Loucy (cell line): Measurements from ENCODE around the gene COLQ.
"Not testable (repeated sequence)": the region's sequence is repeated elsewhere in the genome, so short reads cannot be mapped to it uniquely, and the experiment has no call there.

ENCODE experiments used
- H2AFZ ChIP-seq: fragments of 200-600 bp; sonication (generic); 2 replicates; pipeline ENCODE4 v1.6.0; 2016; ENCODE audit warnings: antibody characterized with exemption, mild to moderate bottlenecking, low read length, moderate library complexity
- H3F3A ChIP-seq: fragments of 200-600 bp; 2 replicates; pipeline ENCODE4 v1.6.0; 2016; ENCODE audit warnings: antibody characterized with exemption, low read depth, mild to moderate bottlenecking
- H3K27me3 ChIP-seq: fragments of 200-600 bp; sonication (generic); 2 replicates; pipeline ENCODE4 v1.6.1; 2014; ENCODE audit warnings: low read length, mild to moderate bottlenecking; ENCODE audit not compliant: insufficient read depth, poor library complexity, severe bottlenecking
- H3K36me3 ChIP-seq: fragments of 200-600 bp; sonication (generic); 2 replicates; pipeline ENCODE4 v1.6.1; 2016; ENCODE audit warnings: low read length; ENCODE audit not compliant: insufficient read depth
- H3K4me1 ChIP-seq: fragments of 200-600 bp; sonication (generic); 2 replicates; pipeline ENCODE4 v1.5.1; 2014; ENCODE audit warnings: low read length, mild to moderate bottlenecking; ENCODE audit not compliant: insufficient read depth, poor library complexity, severe bottlenecking
- H3K4me2 ChIP-seq: fragments of 200-600 bp; sonication (generic); 2 replicates; pipeline ENCODE4 v1.6.0; 2014; ENCODE audit warnings: antibody characterized with exemption, low read length, low read depth, mild to moderate bottlenecking; ENCODE audit not compliant: poor library complexity, severe bottlenecking
- H3K4me3 ChIP-seq: fragments of 200-600 bp; sonication (generic); 2 replicates; pipeline ENCODE4 v1.5.1; 2014; ENCODE audit warnings: low read length, mild to moderate bottlenecking, mixed read lengths; ENCODE audit not compliant: poor library complexity, severe bottlenecking
- H3K79me2 ChIP-seq: fragments of 200-600 bp; sonication (generic); 2 replicates; pipeline ENCODE4 v1.6.1; 2014; ENCODE audit warnings: low read length; ENCODE audit not compliant: insufficient read depth
- H3K9ac ChIP-seq: fragments of 200-600 bp; sonication (generic); 2 replicates; pipeline ENCODE4 v1.6.0; 2014; ENCODE audit warnings: mild to moderate bottlenecking, low read depth, low read length, moderate library complexity; ENCODE audit not compliant: poor library complexity, severe bottlenecking
- H3K9me2 ChIP-seq: fragments of 200-600 bp; sonication (generic); replicated peaks from 2 replicates; pipeline ENCODE4 v1.6.1; 2016; ENCODE audit warnings: low read depth, low read length, mixed read lengths
- H3K9me3 ChIP-seq: fragments of 200-600 bp; sonication (generic); 2 replicates; pipeline ENCODE4 v1.6.1; 2014; ENCODE audit warnings: mild to moderate bottlenecking, antibody characterized with exemption, low read length, low read depth; ENCODE audit not compliant: insufficient read depth
- H4K20me1 ChIP-seq: fragments of 200-600 bp; sonication (generic); 2 replicates; pipeline ENCODE4 v1.6.0; 2014; ENCODE audit warnings: antibody characterized with exemption, low read length, mild to moderate bottlenecking; ENCODE audit not compliant: insufficient read depth, poor library complexity, severe bottlenecking
- EZH2phosphoT487 ChIP-seq: fragments of 200-600 bp; IDR thresholded peaks from 2 replicates; pipeline ENCODE4 v1.6.1; 2018; ENCODE audit warnings: antibody characterized with exemption, mild to moderate bottlenecking, moderate library complexity, borderline replicate concordance
- TF ChIP-seq, protein P1 (sequence below): fragments of 200-600 bp; sonication (generic); conservative IDR thresholded peaks from 2 replicates; pipeline ENCODE4 v1.5.1; 2014; ENCODE audit warnings: mild to moderate bottlenecking, antibody characterized with exemption, low read length

Gene COLQ

DNA sequence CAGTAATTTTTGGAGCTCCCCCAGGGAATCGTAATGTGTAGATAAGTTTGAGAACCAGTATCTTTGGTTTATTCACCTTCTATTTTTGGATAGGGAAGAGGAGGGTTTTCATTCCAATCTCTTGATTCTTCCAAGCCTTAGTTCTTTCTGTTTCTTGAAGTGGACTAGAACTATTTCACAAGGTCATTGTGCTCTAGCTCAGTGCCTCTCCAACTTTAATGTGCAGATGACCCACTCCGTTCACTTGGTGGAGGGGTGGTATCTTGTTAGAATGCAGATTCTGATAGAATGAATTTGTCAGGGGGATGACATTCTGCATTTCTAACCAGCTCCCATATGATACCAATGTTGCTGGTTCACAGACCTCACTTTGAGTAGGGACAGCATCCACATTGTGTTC lies 35.5 kb downstream of the COLQ start:
- Histone ChIP-seq H3K36me3 (no peaks in the 10 kb centered on the region), H3K4me1 (no peaks in the 10 kb centered on the region), H3K27me3 (no peaks in the 10 kb centered on the region), H4K20me1 (no peaks in the 10 kb centered on the region), H3K4me2 (no peak overlapping the region), H3K9me2 (no peaks in the 10 kb centered on the region), H3K79me2 (no peaks in the 10 kb centered on the region), H3K9me3 (no peaks in the 10 kb centered on the region), H3F3A (no peaks in the 10 kb centered on the region), H2AFZ (no peak overlapping the region), H3K9ac (no peak overlapping the region), H3K4me3 (no peak overlapping the region)
- TF ChIP-seq, protein P1, sequence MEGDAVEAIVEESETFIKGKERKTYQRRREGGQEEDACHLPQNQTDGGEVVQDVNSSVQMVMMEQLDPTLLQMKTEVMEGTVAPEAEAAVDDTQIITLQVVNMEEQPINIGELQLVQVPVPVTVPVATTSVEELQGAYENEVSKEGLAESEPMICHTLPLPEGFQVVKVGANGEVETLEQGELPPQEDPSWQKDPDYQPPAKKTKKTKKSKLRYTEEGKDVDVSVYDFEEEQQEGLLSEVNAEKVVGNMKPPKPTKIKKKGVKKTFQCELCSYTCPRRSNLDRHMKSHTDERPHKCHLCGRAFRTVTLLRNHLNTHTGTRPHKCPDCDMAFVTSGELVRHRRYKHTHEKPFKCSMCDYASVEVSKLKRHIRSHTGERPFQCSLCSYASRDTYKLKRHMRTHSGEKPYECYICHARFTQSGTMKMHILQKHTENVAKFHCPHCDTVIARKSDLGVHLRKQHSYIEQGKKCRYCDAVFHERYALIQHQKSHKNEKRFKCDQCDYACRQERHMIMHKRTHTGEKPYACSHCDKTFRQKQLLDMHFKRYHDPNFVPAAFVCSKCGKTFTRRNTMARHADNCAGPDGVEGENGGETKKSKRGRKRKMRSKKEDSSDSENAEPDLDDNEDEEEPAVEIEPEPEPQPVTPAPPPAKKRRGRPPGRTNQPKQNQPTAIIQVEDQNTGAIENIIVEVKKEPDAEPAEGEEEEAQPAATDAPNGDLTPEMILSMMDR, result no peak
- no peak for TF ChIP-seq EZH2phosphoT487

DNA sequence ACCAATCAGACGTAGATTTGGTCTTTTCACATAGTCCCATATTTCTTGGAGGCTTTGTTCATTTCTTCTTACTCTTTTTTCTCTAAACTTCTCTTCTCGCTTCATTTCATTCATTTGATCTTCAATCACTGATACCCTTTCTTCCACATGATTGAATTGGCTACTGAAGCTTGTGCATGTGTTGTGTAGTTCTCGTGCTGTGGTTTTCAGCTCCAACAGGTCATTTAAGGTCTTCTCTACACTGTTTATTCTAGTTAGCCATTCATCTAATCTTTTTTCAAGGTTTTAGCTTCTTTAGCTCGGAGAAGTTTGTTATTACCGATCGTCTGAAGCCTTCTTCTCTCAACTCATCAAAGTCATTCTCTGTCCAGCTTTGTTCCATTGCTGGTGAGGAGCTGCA lies 37.0 kb downstream of the COLQ start:
- not testable (repeated sequence) for H3K36me3 ChIP-seq, H3K79me2 ChIP-seq, H3K4me1 ChIP-seq, H3K9me2 ChIP-seq, H3K27me3 ChIP-seq, H3F3A ChIP-seq, H3K9me3 ChIP-seq, H3K4me2 ChIP-seq, H3K4me3 ChIP-seq, H4K20me1 ChIP-seq, H2AFZ ChIP-seq, H3K9ac ChIP-seq

DNA sequence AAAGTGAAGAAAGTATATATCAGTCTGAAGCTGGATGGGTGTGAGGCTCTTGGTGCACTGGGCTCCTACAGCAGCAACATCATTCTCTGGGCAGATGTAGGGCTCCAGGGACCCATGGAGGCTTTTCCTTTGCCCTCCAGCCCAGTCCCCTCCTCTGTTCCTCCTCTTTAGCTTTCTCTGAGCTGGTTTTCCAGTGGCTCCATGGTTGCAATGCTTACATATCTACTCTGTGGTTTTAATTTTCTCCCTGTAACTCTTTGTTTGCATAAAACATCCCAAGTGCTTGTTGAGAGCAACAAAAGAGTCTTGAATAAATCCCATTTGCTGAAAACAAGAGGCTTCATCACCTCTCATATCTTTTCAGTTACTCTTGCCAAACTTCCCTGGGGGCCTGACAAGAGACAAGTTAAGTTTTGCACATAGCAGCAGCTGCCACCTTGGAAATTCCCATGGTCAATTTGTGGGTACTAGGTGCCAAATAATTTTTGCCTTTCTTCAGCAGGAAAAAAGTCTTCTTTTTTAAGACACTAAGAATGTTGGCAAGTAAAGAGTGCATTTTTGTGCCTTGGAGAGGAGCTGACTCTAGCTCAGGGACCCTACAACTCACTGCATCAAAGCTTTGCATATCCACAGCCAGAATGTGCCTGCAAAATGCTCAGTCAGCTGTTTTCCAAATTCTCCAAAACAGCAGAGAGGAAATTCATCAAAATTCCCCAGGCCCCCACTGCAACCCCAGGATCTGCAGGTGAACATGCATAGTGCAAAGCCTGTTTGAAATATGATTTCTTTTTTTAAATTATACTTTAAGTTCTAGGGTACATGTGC lies 41.9 kb downstream of the COLQ start:
- TF ChIP-seq EZH2phosphoT487, result no peak
- TF ChIP-seq, protein P1, result no peak
- Histone ChIP-seq H3F3A (no peaks in the 10 kb centered on the region), H3K36me3 (no peaks in the 10 kb centered on the region), H3K4me2 (no peak overlapping the region), H3K4me1 (no peaks in the 10 kb centered on the region), H3K9me2 (no peaks in the 10 kb centered on the region), H3K9ac (no peak overlapping the region), H4K20me1 (no peaks in the 10 kb centered on the region), H3K9me3 (no peaks in the 10 kb centered on the region), H3K27me3 (no peaks in the 10 kb centered on the region), H2AFZ (no peak overlapping the region), H3K79me2 (no peaks in the 10 kb centered on the region), H3K4me3 (no peak overlapping the region)

DNA sequence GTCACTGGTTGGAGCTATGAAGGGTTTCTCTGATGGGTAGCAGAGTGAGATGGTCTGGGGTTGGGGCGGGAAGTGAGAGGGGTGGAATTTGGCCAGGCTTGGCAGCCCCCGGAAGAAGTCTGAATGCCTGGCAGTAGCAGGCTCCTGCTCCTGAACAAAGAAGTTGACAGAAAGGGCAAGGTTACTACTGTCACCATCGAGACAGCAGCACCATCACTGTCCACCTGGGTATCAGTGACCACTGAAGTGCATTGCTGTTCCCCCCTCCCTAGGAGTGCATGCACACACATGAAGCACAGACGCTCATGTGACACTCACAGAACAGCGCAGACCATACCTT lies 42.9 kb downstream of the COLQ start:
- no peaks in the 10 kb centered on the region for H4K20me1 ChIP-seq
- no peaks in the 10 kb centered on the region for H3K4me1 ChIP-seq

More for the DNA sequence above, 42.9 kb downstream of the COLQ start:
- H3K79me2 ChIP-seq, result no peaks in the 10 kb centered on the region
- no peak overlapping the region for H2AFZ ChIP-seq
- no peaks in the 10 kb centered on the region for H3K9me2 ChIP-seq
- no peak overlapping the region for H3K9ac ChIP-seq
- H3K9me3 ChIP-seq, result no peaks in the 10 kb centered on the region
- H3K36me3 ChIP-seq, result no peaks in the 10 kb centered on the region
- TF ChIP-seq EZH2phosphoT487, result no peak
- TF ChIP-seq, protein P1, result no peak
- no peaks in the 10 kb centered on the region for H3F3A ChIP-seq
- H3K4me3 ChIP-seq, result no peak overlapping the region
- no peak overlapping the region for H3K4me2 ChIP-seq
- no peaks in the 10 kb centered on the region for H3K27me3 ChIP-seq
